CD4-positive, alpha-beta T cell treated with Interleukin-21 for 1 hour (primary cell): ENCODE data around the gene ZNF346.

Experiments used
- DNase-seq: peaks from one replicate; pipeline ENCODE4 v3.0.0-alpha.2; 2020

ZNF346 gene

GRCh38 chr5:177070536-177071191 is 48.2 kb downstream of the ZNF346 start:
- DNase-seq, result no peak

DNA sequence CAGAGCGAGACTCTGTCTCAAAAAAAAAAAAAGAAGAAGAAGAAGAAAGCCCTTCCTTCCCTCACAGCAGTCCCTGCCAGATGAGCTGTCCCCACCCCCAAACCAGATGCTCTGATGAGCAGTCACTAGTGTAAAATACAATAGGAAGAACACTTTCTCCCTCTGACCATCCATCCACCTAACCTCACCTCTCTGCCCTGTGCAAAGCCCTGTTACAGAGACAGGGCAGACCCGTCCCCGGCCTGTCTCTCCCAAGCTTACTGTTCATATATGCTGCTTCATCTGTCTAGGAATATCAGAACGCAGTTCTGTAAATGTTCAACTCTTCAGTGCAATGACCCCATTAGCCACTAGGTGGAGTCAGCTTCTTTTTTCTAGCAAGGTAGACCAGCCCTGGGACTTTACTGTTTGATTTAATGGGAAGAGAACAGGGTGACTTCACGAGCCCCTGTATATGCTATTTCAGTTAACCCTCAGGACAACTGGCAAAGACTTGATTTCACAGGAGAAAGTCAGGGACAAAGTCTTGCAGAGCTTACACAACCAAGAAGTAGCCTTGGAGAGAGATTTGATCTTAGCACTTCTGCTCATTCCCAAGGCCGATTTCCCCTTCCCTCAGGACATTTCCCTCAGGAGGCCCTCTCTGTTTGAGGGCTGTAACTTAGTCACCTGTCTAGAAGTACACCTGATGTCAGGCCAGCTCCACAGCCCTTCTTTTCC is 49.3 kb downstream of the ZNF346 start:
- DNase-seq, result peak; percentile 73

- no peak for DNase-seq
Measured at GRCh38 chr5:177077335-177077734, 54.8 kb downstream of the ZNF346 start.

DNA sequence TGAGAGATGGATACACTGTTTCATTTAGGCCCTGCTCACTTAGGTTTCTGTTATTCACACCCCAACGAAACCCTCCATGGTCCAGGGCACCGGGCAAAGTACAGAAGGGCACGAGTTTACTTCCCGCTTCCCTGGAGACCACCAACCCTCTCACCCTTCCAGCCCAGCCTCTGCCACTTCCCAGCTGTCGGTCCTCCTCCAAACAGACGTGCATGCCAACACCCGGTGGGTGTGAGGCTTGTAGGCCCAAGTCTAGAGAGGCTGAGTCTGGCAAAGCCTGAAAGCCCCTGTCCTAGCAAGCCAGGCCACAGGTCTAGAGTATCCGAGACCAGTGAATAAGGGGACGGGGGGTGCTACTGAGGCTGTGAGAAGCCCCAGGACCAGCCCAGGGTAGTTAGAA is 57.1 kb downstream of the ZNF346 start:
- DNase-seq, result no peak

DNA sequence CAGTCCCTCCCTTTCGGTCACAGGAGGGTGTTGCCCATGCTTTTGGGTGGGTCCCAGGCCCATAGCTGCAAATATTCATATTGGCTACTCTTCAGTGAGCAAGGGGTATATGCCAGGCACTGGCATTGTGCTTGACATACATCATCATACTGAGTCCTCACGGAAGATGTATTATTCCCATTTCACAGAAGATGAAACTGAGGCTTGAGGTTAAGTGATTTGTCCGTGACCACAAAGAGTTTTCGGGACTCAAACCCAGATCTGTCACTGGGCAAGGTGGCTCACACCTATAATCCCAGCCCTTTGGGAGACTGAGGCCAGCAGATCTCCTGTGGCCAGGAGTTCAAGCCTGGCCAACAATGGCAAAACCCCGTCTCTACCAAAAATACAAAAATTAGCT is 57.8 kb downstream of the ZNF346 start:
- no peak for DNase-seq

DNA sequence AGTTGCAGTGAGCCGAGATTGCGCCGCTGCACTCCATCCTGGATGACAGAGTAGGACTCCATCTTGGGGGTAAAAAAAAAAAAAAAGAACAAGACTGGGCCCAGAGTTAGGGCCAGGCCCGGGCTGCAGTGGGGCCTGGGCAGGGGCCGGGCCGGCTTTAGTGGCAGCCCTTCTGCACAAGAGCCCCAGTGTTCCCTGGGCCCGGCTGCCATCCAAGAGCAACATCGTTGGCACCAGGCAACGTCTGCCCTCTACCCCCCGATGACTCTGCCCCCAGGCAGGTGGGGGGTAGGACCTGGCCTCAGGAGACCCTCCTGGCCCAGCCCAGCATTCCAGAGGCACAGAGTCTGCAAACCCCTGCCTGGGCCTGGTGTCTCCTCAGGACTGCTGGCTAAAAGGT is 59.4 kb downstream of the ZNF346 start:
- DNase-seq, result no peak

DNA sequence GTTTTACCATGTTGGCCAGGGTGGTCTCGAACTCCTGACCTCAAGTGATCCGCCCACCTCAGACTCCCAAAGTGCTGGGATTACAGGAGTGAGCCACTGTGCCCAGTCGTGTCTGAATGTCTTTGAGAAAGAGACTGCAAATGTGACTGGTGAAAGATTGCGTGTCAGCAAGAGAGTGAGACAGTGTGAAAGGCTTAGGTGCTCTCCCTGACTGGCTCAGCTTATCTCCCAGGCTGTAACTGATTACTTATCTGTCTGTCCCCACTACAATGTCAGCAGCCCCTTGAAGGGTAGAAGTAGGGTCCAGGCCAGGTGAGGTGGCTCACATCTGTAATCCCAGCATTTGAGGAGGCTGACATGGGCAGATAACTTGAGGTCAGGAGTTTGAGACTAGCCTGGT is 60.9 kb downstream of the ZNF346 start:
- DNase-seq, result no peak

GRCh38 chr5:177084175-177084574 is 61.7 kb downstream of the ZNF346 start:
- no peak for DNase-seq

DNA sequence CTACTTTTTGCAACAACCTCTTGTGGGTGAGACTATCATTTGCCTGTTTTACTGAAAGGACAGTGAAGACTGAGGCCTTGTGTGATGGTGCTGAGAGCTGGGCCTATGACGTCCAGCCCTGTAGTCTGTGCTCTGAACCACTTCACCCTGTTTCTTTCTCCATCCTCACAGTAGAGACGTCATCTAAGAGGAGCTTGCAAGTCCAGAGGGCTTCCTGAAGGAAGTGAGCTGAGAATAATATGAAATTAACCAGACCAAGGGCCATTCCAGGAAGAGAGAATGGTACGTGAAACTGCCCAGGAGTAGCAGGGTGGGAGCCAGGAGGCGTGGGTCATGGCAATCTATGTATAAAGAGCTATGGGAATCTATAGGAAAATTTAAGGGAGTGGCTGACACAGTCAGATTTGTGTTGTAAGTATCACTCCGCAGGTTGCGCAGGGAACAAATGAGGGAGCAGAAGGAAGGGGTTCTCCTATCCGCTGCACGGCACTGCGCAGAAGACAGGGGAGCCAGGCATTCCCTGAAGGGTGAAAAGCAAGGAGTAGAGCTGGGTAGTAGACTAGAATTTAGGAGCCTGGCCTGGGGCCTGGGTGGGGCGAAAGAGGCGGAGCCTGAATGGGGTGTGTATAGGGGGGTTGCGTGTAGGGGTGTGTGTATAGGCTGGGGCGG is 63.6 kb downstream of the ZNF346 start:
- no peak for DNase-seq

DNA sequence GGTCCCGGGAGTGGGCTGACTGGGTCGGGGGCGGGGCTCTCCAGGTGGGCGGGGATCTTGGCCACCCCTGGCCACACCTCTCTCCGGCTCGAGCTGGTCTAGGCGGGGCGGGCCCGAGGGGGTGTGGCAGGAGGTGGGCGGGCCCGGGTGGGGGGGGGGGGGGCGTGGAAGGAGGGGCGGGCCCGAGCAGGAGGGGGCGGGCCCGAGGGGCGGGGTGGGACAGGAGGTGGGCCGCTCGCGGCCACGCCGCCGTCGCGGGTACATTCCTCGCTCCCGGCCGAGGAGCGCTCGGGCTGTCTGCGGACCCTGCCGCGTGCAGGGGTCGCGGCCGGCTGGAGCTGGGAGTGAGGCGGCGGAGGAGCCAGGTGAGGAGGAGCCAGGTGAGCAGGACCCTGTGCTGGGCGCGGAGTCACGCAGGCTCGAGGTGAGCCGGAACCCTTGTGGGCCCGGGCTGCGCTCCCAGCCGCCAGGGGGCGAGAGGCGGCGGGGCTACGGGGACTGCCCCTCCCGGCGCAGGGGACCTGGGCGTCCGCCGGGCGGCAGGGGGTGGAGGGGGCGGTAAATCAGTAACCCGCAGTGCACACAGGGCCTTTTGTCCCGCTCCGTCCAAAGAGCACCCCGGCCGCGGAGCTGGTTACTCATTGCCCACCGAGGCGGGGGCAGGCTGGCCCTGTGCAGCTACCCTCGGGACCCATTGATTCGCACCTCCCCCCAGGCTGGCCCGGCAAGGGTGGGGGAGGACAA is 64.3 kb downstream of the ZNF346 start, which contains the start of gene FGFR4:
TSS of gene FGFR4 (plus strand) at position 262 of the 744 bp plus-strand sequence. CDS start 2,688 bp downstream, outside the sequence.
- DNase-seq, result peak; percentile 72

GRCh38 chr5:177087398-177088005 is 65.0 kb downstream of the ZNF346 start:
- no peak for DNase-seq

GRCh38 chr5:177089127-177089526 is 66.6 kb downstream of the ZNF346 start:
- DNase-seq, result no peak

- DNase-seq, result no peak
Measured at GRCh38 chr5:177089825-177090641, 67.5 kb downstream of the ZNF346 start.

DNA sequence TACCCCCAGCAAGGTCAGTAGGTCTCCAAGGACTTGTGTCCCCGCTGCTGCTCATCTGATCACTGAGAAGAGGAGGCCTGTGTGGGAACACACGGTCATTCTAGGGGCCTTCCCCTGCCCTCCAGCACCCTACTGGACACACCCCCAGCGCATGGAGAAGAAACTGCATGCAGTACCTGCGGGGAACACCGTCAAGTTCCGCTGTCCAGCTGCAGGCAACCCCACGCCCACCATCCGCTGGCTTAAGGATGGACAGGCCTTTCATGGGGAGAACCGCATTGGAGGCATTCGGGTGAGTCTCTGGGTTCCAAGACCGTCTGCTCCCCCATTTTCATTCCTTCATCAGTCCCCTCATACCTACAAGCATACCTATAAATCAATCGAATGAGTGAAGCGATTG is 68.3 kb downstream of the ZNF346 start:
- DNase-seq, result no peak

DNA sequence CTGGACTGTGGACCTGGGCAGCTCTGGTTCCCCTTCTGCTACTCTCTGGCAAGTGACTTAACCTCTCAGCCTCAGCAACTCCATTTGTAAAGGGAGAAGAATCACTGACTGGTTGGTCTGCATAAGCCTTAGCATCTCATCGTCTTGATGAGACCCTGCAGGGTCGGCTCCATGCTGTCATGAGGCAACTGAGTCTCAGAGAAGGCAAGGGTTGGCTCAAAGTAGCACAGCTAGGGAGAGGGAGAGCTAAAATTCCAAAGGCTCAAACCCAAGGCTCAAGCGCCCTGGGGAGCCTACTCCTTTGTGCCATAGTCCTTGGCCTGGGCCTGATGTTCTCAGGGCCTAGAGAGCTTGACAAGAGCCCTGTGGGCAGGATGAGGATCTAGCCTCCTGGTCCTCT is 68.7 kb downstream of the ZNF346 start:
- DNase-seq, result no peak

GRCh38 chr5:177092178-177093081 is 69.9 kb downstream of the ZNF346 start:
- DNase-seq, result no peak

DNA sequence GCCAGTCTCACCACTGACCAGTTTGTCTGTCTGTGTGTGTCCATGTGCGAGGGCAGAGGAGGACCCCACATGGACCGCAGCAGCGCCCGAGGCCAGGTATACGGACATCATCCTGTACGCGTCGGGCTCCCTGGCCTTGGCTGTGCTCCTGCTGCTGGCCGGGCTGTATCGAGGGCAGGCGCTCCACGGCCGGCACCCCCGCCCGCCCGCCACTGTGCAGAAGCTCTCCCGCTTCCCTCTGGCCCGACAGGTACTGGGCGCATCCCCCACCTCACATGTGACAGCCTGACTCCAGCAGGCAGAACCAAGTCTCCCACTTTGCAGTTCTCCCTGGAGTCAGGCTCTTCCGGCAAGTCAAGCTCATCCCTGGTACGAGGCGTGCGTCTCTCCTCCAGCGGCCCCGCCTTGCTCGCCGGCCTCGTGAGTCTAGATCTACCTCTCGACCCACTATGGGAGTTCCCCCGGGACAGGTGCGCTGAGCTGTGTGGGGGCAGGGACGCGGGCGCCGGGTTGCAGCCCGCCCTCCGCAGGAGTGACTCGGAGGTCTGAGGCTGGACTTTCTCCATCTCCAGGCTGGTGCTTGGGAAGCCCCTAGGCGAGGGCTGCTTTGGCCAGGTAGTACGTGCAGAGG is 70.7 kb downstream of the ZNF346 start:
- no peak for DNase-seq

DNA sequence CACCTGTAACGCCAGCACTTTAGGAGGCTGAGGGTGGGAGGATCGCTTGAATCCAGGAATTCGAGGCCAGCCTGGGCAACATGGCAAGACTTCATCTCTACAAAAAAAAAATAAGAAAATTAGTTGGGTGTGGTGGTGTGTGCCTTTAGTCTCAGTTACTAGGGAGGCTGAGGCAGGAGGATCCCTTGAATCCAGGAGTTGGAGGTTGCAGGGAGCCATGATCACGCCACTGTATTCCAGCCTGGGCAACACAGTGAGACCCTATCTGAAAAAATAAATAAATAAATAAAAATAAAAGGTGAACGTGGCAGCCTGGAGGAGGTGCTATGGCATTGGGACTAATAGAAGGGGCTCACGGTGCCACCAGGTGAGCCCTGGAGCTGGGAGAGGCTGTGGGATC is 71.3 kb downstream of the ZNF346 start:
- no peak for DNase-seq

GRCh38 chr5:177094224-177095087 is 72.0 kb downstream of the ZNF346 start:
- DNase-seq, result no peak
